Measurements from ENCODE around the gene FFAR1. TPM values are rescaled to one million over a fixed set of nuclear protein-coding genes. Genes with fewer than 3 reads are reported as not detected.

Gene FFAR1
- total RNA-seq, 4 donors from 2014 or later, result 0.21 TPM; not detected in 3

GRCh38 chr19:35350591-35350990 lies 2.9 kb downstream of the FFAR1 start:
- H3K36me3 ChIP-seq, result no peaks in the 10 kb centered on the region
- H3K27me3 ChIP-seq, result no peaks in the 10 kb centered on the region
- intact Hi-C loops (cut with DNase I; ENCODE audit: low total_unique reads), result no loop called here
- no peak overlapping the region for H3K4me3 ChIP-seq
- H3K4me1 ChIP-seq, result no peaks in the 10 kb centered on the region
- no peak for DNase-seq
- H3K9me3 ChIP-seq, result no peaks in the 10 kb centered on the region
- no peak for TF ChIP-seq CTCF (IDR thresholded peaks at IDR 0.05)
- no peak for TF ChIP-seq POLR2A (IDR thresholded peaks at IDR 0.05)
- no peak overlapping the region for H3K27ac ChIP-seq

GRCh38 chr19:35351411-35352176 lies 3.9 kb downstream of the FFAR1 start:
- Histone ChIP-seq H3K4me1 (no peaks in the 10 kb centered on the region), H3K27ac (no peak overlapping the region), H3K36me3 (no peaks in the 10 kb centered on the region), H3K4me3 (no peak overlapping the region), H3K9me3 (no peaks in the 10 kb centered on the region), H3K27me3 (no peaks in the 10 kb centered on the region)
- no peak for DNase-seq
- TF ChIP-seq POLR2A (IDR thresholded peaks at IDR 0.05), result no peak
- TF ChIP-seq CTCF (IDR thresholded peaks at IDR 0.05), result no peak
- intact Hi-C loops (cut with DNase I; ENCODE audit: low total_unique reads), result no loop called here

GRCh38 chr19:35352177-35352447 lies 4.4 kb downstream of the FFAR1 start:
- Histone ChIP-seq H3K27ac (no peak overlapping the region), H3K27me3 (no peaks in the 10 kb centered on the region), H3K36me3 (no peaks in the 10 kb centered on the region), H3K9me3 (no peaks in the 10 kb centered on the region), H3K4me1 (no peaks in the 10 kb centered on the region), H3K4me3 (no peak overlapping the region)
- intact Hi-C loops (cut with DNase I; ENCODE audit: low total_unique reads), result no loop called here
- DNase-seq, result no peak
- no peak for TF ChIP-seq POLR2A (IDR thresholded peaks at IDR 0.05)
- TF ChIP-seq CTCF (IDR thresholded peaks at IDR 0.05), result no peak

- H3K27me3 ChIP-seq, result no peaks in the 10 kb centered on the region
- no peaks in the 10 kb centered on the region for H3K9me3 ChIP-seq
- H3K4me1 ChIP-seq, result no peaks in the 10 kb centered on the region
- peak; percentile 41 to 74 (median 56) for TF ChIP-seq CTCF (IDR thresholded peaks at IDR 0.05)
- no peak for TF ChIP-seq POLR2A (IDR thresholded peaks at IDR 0.05)
- H3K27ac ChIP-seq, result no peak overlapping the region
- intact Hi-C loops (cut with DNase I; ENCODE audit: low total_unique reads), result no loop called here
- H3K4me3 ChIP-seq, result no peak overlapping the region
- H3K36me3 ChIP-seq, result no peaks in the 10 kb centered on the region
- peak in 1 of 2 donors; percentile 44 for DNase-seq
These were observed 5.0 kb downstream of the FFAR1 start for GRCh38 chr19:35352448-35353304.

GRCh38 chr19:35353635-35354034 lies 5.9 kb downstream of the FFAR1 start:
- no peaks in the 10 kb centered on the region for H3K9me3 ChIP-seq
- DNase-seq, result no peak
- intact Hi-C loops (cut with DNase I; ENCODE audit: low total_unique reads), result no loop called here
- H3K4me3 ChIP-seq, result no peak overlapping the region
- no peaks in the 10 kb centered on the region for H3K4me1 ChIP-seq
- H3K27me3 ChIP-seq, result no peaks in the 10 kb centered on the region
- no peaks in the 10 kb centered on the region for H3K36me3 ChIP-seq
- TF ChIP-seq POLR2A (IDR thresholded peaks at IDR 0.05), result no peak
- no peak for TF ChIP-seq CTCF (IDR thresholded peaks at IDR 0.05)
- no peak overlapping the region for H3K27ac ChIP-seq

All from uterus (tissue), 4 donors.